IgD-negative memory B cell (primary cell): ENCODE results near the gene ZNF691. TPM values are rescaled to one million over a fixed set of nuclear protein-coding genes. Genes with fewer than 3 reads are reported as not detected.
A peak's percentile ranks its signal among the peaks of the same experiment; 100 is the strongest.

ENCODE experiments used
- H3K27ac Mint-ChIP-seq, 3 donors: one replicate each; pipeline ENCODE4 v1.8.0; 2020 to 2022; ENCODE audit warnings: mild to moderate bottlenecking in 3 of 3, mixed read lengths in 3 of 3, moderate library complexity in 1 of 3
- H3K27me3 Mint-ChIP-seq: one replicate; pipeline ENCODE4 v1.8.0; 2021; ENCODE audit warnings: mixed read lengths
- H3K36me3 Mint-ChIP-seq: one replicate; pipeline ENCODE4 v1.8.0; 2020; ENCODE audit warnings: mild to moderate bottlenecking, mixed read lengths
- H3K4me1 Mint-ChIP-seq, 3 donors: one replicate each; pipeline ENCODE4 v1.8.0; 2020 to 2022; ENCODE audit warnings: mixed read lengths in 3 of 3, mild to moderate bottlenecking in 1 of 3
- H3K4me3 Mint-ChIP-seq, 4 donors: one replicate each; pipeline ENCODE4 v1.8.0; 2020 to 2022; ENCODE audit warnings: mild to moderate bottlenecking in 4 of 4, mixed read lengths in 4 of 4, moderate library complexity in 3 of 4
- H3K9me3 Mint-ChIP-seq, 3 donors: one replicate each; pipeline ENCODE4 v1.8.0; 2020 to 2021; ENCODE audit warnings: mixed read lengths in 3 of 3, mild to moderate bottlenecking in 1 of 3
- polyA plus RNA-seq: library from polyadenylated mRNA; unstranded; fragments of 300-500 nt; fragmentation: Illumina TruSeq; gene quantifications from one replicate; pipeline ENCODE4 v1.2.3, GENCODE V29; 2021

ZNF691 gene
- polyA plus RNA-seq, 1 donor from 2014 or later: 10.5 TPM

GRCh38 chr1:42822800-42823392, 23.5 kb upstream of the ZNF691 start:
- H3K36me3 Mint-ChIP-seq: peaks cover 4% of the 10 kb centered on the region
- no peak overlapping the region for H3K4me3 Mint-ChIP-seq
- peak overlapping the region in 1 of 3 donors; percentile 39 for H3K27ac Mint-ChIP-seq
- H3K27me3 Mint-ChIP-seq: no peaks in the 10 kb centered on the region
- H3K9me3 Mint-ChIP-seq: no peaks in the 10 kb centered on the region
- H3K4me1 Mint-ChIP-seq: peaks cover 2 to 5% (median 3%) of the 10 kb centered on the region in 3 donors

GRCh38 chr1:42824481-42825035, 21.9 kb upstream of the ZNF691 start:
- no peak overlapping the region for H3K27ac Mint-ChIP-seq
- H3K4me1 Mint-ChIP-seq: peaks cover 0 to 2% (median 0%) of the 10 kb centered on the region in 3 donors
- H3K4me3 Mint-ChIP-seq: no peak overlapping the region
- peaks cover 3% of the 10 kb centered on the region for H3K36me3 Mint-ChIP-seq
- no peaks in the 10 kb centered on the region for H3K27me3 Mint-ChIP-seq
- no peaks in the 10 kb centered on the region for H3K9me3 Mint-ChIP-seq

- Mint-ChIP-seq H3K9me3 (no peaks in the 10 kb centered on the region), H3K36me3 (no peaks in the 10 kb centered on the region), H3K4me1 (peaks cover 0 to 2% (median 0%) of the 10 kb centered on the region in 3 donors), H3K27ac (no peak overlapping the region), H3K27me3 (no peaks in the 10 kb centered on the region), H3K4me3 (no peak overlapping the region)
Observed at GRCh38 chr1:42825036-42825851, 21.2 kb upstream of the ZNF691 start.

GRCh38 chr1:42830631-42831030, 15.8 kb upstream of the ZNF691 start:
- Mint-ChIP-seq H3K4me1 (peaks cover 3 to 6% (median 5%) of the 10 kb centered on the region in 3 donors), H3K4me3 (no peak overlapping the region), H3K27me3 (no peaks in the 10 kb centered on the region), H3K36me3 (peaks cover 6% of the 10 kb centered on the region), H3K27ac (no peak overlapping the region), H3K9me3 (no peaks in the 10 kb centered on the region)

- peaks cover 3 to 10% (median 5%) of the 10 kb centered on the region in 3 donors for H3K4me1 Mint-ChIP-seq
- no peak overlapping the region for H3K4me3 Mint-ChIP-seq
- no peaks in the 10 kb centered on the region for H3K9me3 Mint-ChIP-seq
- no peaks in the 10 kb centered on the region for H3K27me3 Mint-ChIP-seq
- H3K27ac Mint-ChIP-seq: no peak overlapping the region
- peaks cover 6% of the 10 kb centered on the region for H3K36me3 Mint-ChIP-seq
Observed at GRCh38 chr1:42831273-42831672, 15.1 kb upstream of the ZNF691 start.

- Mint-ChIP-seq H3K9me3 (no peaks in the 10 kb centered on the region), H3K4me1 (peaks cover 5 to 12% (median 7%) of the 10 kb centered on the region in 3 donors), H3K27ac (no peak overlapping the region), H3K4me3 (no peak overlapping the region), H3K27me3 (no peaks in the 10 kb centered on the region), H3K36me3 (peaks cover 6% of the 10 kb centered on the region)
Observed at GRCh38 chr1:42832641-42833240, 13.7 kb upstream of the ZNF691 start.

- H3K27me3 Mint-ChIP-seq: no peaks in the 10 kb centered on the region
- peaks cover 14 to 22% (median 18%) of the 10 kb centered on the region in 3 donors for H3K4me1 Mint-ChIP-seq
- no peaks in the 10 kb centered on the region for H3K9me3 Mint-ChIP-seq
- H3K36me3 Mint-ChIP-seq: peaks cover 6% of the 10 kb centered on the region
- H3K27ac Mint-ChIP-seq: no peak overlapping the region
- H3K4me3 Mint-ChIP-seq: no peak overlapping the region
Observed at GRCh38 chr1:42833981-42834380, 12.4 kb upstream of the ZNF691 start.

- peaks cover 6% of the 10 kb centered on the region for H3K36me3 Mint-ChIP-seq
- H3K27me3 Mint-ChIP-seq: no peaks in the 10 kb centered on the region
- H3K9me3 Mint-ChIP-seq: no peaks in the 10 kb centered on the region
- peak overlapping the region in 1 of 3 donors; percentile 59 for H3K27ac Mint-ChIP-seq
- no peak overlapping the region for H3K4me3 Mint-ChIP-seq
- peaks cover 14 to 22% (median 18%) of the 10 kb centered on the region in 3 donors for H3K4me1 Mint-ChIP-seq
Observed at GRCh38 chr1:42834803-42835202, 11.6 kb upstream of the ZNF691 start.

GRCh38 chr1:42835422-42835821, 11.0 kb upstream of the ZNF691 start:
- Mint-ChIP-seq H3K27me3 (no peaks in the 10 kb centered on the region), H3K9me3 (no peaks in the 10 kb centered on the region), H3K27ac (peak overlapping the region in 1 of 3 donors; percentile 59), H3K4me1 (peaks cover 14 to 22% (median 18%) of the 10 kb centered on the region in 3 donors), H3K4me3 (no peak overlapping the region), H3K36me3 (peaks cover 6% of the 10 kb centered on the region)

GRCh38 chr1:42837709-42838108, 8.7 kb upstream of the ZNF691 start:
- H3K27ac Mint-ChIP-seq: peak overlapping the region in 1 of 3 donors; percentile 91
- H3K4me1 Mint-ChIP-seq: peaks cover 14 to 22% (median 18%) of the 10 kb centered on the region in 3 donors
- H3K36me3 Mint-ChIP-seq: peaks cover under 1% of the 10 kb centered on the region
- no peaks in the 10 kb centered on the region for H3K9me3 Mint-ChIP-seq
- H3K27me3 Mint-ChIP-seq: no peaks in the 10 kb centered on the region
- H3K4me3 Mint-ChIP-seq: no peak overlapping the region

- H3K36me3 Mint-ChIP-seq: peaks cover 3% of the 10 kb centered on the region
- no peaks in the 10 kb centered on the region for H3K9me3 Mint-ChIP-seq
- peak overlapping the region in 1 of 3 donors; percentile 14 for H3K27ac Mint-ChIP-seq
- peaks cover 14 to 22% (median 18%) of the 10 kb centered on the region in 3 donors for H3K4me1 Mint-ChIP-seq
- H3K4me3 Mint-ChIP-seq: peak overlapping the region in 3 of 4 donors; percentile 1 to 31 (median 7)
- H3K27me3 Mint-ChIP-seq: no peaks in the 10 kb centered on the region
Observed at GRCh38 chr1:42838482-42839190, 7.8 kb upstream of the ZNF691 start.

GRCh38 chr1:42841010-42841409, 5.4 kb upstream of the ZNF691 start:
- Mint-ChIP-seq H3K36me3 (peaks cover 3% of the 10 kb centered on the region), H3K27ac (no peak overlapping the region), H3K9me3 (no peaks in the 10 kb centered on the region), H3K27me3 (no peaks in the 10 kb centered on the region), H3K4me1 (peaks cover 10 to 16% (median 15%) of the 10 kb centered on the region in 3 donors), H3K4me3 (no peak overlapping the region)

- H3K4me3 Mint-ChIP-seq: no peak overlapping the region
- H3K4me1 Mint-ChIP-seq: peaks cover 13 to 18% (median 18%) of the 10 kb centered on the region in 3 donors
- H3K9me3 Mint-ChIP-seq: no peaks in the 10 kb centered on the region
- H3K27ac Mint-ChIP-seq: no peak overlapping the region
- H3K36me3 Mint-ChIP-seq: peaks cover 3% of the 10 kb centered on the region
- no peaks in the 10 kb centered on the region for H3K27me3 Mint-ChIP-seq
Observed at GRCh38 chr1:42841440-42842147, 4.8 kb upstream of the ZNF691 start.

GRCh38 chr1:42844592-42845140, 1.7 kb upstream of the ZNF691 start:
- Mint-ChIP-seq H3K4me1 (peaks cover 21 to 22% (median 21%) of the 10 kb centered on the region in 3 donors), H3K4me3 (peak overlapping the region in 1 of 4 donors; percentile 60), H3K36me3 (peaks cover 4% of the 10 kb centered on the region)

More at GRCh38 chr1:42844592-42845140, 1.7 kb upstream of the ZNF691 start:
- no peaks in the 10 kb centered on the region for H3K9me3 Mint-ChIP-seq
- no peak overlapping the region for H3K27ac Mint-ChIP-seq
- H3K27me3 Mint-ChIP-seq: no peaks in the 10 kb centered on the region
